HG03442 (cell line): ENCODE measurements around the gene NIM1K.
"Not testable (repeated sequence)": the region's sequence is repeated elsewhere in the genome, so short reads cannot be mapped to it uniquely, and the experiment has no call there.

Experiments
- ATAC-seq: cut with Tn5 transposase; IDR thresholded peaks from one replicate; pipeline ENCODE4 v1.9.1; 2021; ENCODE audit warnings: mild to moderate bottlenecking, moderate library complexity; ENCODE audit not compliant: unreplicated experiment

Gene NIM1K

GRCh38 chr5:43191740-43192557, at the start of gene NIM1K:
NIM1K (plus strand) TSS chr5:43192225; CDS start chr5:43245776, 53,551 bp downstream.
- peak; percentile 75 for ATAC-seq

GRCh38 chr5:43145071-43145470, 47.0 kb upstream of the NIM1K start:
- ATAC-seq, result no peak

GRCh38 chr5:43146958-43147357, 45.1 kb upstream of the NIM1K start:
- ATAC-seq, result no peak

- ATAC-seq, result no peak
Measured at GRCh38 chr5:43148417-43148816, 43.6 kb upstream of the NIM1K start.

GRCh38 chr5:43149231-43149630, 42.8 kb upstream of the NIM1K start:
- no peak for ATAC-seq

GRCh38 chr5:43150075-43150474, 42.0 kb upstream of the NIM1K start:
- ATAC-seq, result no peak

GRCh38 chr5:43150748-43151147, 41.3 kb upstream of the NIM1K start:
- ATAC-seq, result no peak

GRCh38 chr5:43152946-43153345, 39.1 kb upstream of the NIM1K start:
- ATAC-seq, result no peak

- no peak for ATAC-seq
Measured at GRCh38 chr5:43154469-43154868, 37.6 kb upstream of the NIM1K start.

GRCh38 chr5:43155394-43156096, 36.5 kb upstream of the NIM1K start:
- ATAC-seq, result no peak

- ATAC-seq, result peak; percentile 76
Measured at GRCh38 chr5:43156388-43156787, 35.6 kb upstream of the NIM1K start.

GRCh38 chr5:43157068-43157467, 35.0 kb upstream of the NIM1K start:
- ATAC-seq, result no peak

- no peak for ATAC-seq
Measured at GRCh38 chr5:43161244-43161643, 30.8 kb upstream of the NIM1K start.

- ATAC-seq, result not testable (repeated sequence)
Measured at GRCh38 chr5:43164801-43165200, 27.2 kb upstream of the NIM1K start.

- no peak for ATAC-seq
Measured at GRCh38 chr5:43165323-43165722, 26.7 kb upstream of the NIM1K start.

- no peak for ATAC-seq
Measured at GRCh38 chr5:43168175-43168574, 23.9 kb upstream of the NIM1K start.

- ATAC-seq, result no peak
Measured at GRCh38 chr5:43171451-43171850, 20.6 kb upstream of the NIM1K start.

GRCh38 chr5:43171926-43172325, 20.1 kb upstream of the NIM1K start:
- no peak for ATAC-seq

- ATAC-seq, result no peak
Measured at GRCh38 chr5:43172779-43173178, 19.2 kb upstream of the NIM1K start.

- ATAC-seq, result no peak
Measured at GRCh38 chr5:43174586-43174985, 17.4 kb upstream of the NIM1K start.

- no peak for ATAC-seq
Measured at GRCh38 chr5:43179836-43180235, 12.2 kb upstream of the NIM1K start.

GRCh38 chr5:43182421-43182820, 9.6 kb upstream of the NIM1K start:
- ATAC-seq, result no peak
